Esophagus muscularis mucosa (tissue), 4 donors: ENCODE data around the gene LARGE1.

Experiments
- CTCF ChIP-seq, 3 experiments: fragments of 200-600 bp in 2 of 3; fragments of 450-650 bp in 1 of 3; sonication (generic) in 2 of 3; IDR thresholded peaks; one replicate each; pipeline ENCODE4 v1.5.1; 2017 to 2019; ENCODE audit warnings: antibody characterized with exemption in 3 of 3, mild to moderate bottlenecking in 2 of 3, moderate library complexity in 1 of 3
- EP300 ChIP-seq: sonication (generic); formaldehyde crosslinking; IDR thresholded peaks from one replicate; pipeline ENCODE4 v1.6.1; 2017; ENCODE audit warnings: antibody characterized with exemption
- POLR2A ChIP-seq: fragments of 450-650 bp; IDR thresholded peaks from one replicate; pipeline ENCODE4 v1.6.1; 2017; ENCODE audit warnings: antibody characterized with exemption, moderate library complexity, mild to moderate bottlenecking, low read depth
- POLR2AphosphoS5 ChIP-seq, 2 donors: sonication (generic); formaldehyde crosslinking; IDR thresholded peaks; one replicate each; pipeline ENCODE4 v1.6.1; 2017; ENCODE audit warnings: antibody characterized with exemption in 2 of 2

- TF ChIP-seq CTCF (IDR thresholded peaks at IDR 0.05) (no peak), POLR2A (no peak), POLR2AphosphoS5 (IDR thresholded peaks at IDR 0.05) (no peak), EP300 (no peak)
These were observed 320.7 kb downstream of the LARGE1 start for GRCh38 chr22:33599596-33599995.
